Measurements from ENCODE around the gene RAB3C. TPM values are rescaled to one million over a fixed set of nuclear protein-coding genes. Genes with fewer than 3 reads are reported as not detected.
"Not testable (repeated sequence)": the region's sequence is repeated elsewhere in the genome, so short reads cannot be mapped to it uniquely, and the experiment has no call there.

The RAB3C gene
- total RNA-seq, 1 donor from 2014 or later = 0.59 TPM

- intact Hi-C loops (cut with DNase I) = no loop called here
- no peak for DNase-seq (ENCODE audit: low spot score)
Observed at GRCh38 chr5:58670582-58670981, 87.7 kb downstream of the RAB3C start.

GRCh38 chr5:58671155-58671554, 88.3 kb downstream of the RAB3C start:
- DNase-seq (ENCODE audit: low spot score) = no peak
- intact Hi-C loops (cut with DNase I) = no loop called here

DNA sequence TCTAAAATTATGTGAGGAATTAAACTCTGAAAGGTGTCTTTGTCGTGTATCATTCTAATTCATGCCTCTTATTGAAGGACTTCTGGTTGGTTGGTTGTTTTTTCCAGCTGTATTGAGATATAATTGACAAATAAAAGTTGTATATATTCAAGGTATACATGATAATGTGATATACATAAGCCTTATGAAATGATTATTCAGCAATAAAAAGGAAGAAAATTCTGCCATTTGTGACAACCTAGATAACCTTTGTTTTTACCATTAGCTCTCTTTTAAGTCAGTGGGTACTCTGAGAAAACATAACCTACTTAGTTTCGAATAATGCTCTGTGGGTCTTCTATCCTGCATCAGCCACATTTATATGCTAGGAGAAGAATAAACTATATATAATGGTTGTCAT, 89.6 kb downstream of the RAB3C start:
- no peak for DNase-seq (ENCODE audit: low spot score)
- intact Hi-C loops (cut with DNase I) = no loop called here

GRCh38 chr5:58674070-58674469, 91.2 kb downstream of the RAB3C start:
- intact Hi-C loops (cut with DNase I) = no loop called here
- no peak for DNase-seq (ENCODE audit: low spot score)

DNA sequence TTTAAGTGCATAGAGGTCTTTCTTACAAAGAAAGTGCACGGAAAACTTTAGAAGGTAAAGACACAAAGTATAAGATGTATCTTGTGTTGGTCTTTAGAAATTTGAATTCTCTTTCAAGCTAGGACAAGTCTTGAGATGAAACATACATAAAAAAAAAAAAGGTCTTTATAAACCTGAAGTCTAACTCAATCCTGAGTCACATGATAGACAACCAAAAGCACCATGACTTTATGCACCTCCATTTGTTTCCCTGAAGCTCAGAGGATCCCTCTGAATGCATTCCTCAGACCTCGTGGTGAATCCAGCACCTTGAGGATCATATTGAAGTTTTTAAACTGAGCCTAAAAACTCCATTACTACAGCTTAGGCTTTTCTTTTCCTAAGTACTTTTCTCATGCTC, 91.8 kb downstream of the RAB3C start:
- DNase-seq (ENCODE audit: low spot score) = no peak
- intact Hi-C loops (cut with DNase I) = no loop called here

DNA sequence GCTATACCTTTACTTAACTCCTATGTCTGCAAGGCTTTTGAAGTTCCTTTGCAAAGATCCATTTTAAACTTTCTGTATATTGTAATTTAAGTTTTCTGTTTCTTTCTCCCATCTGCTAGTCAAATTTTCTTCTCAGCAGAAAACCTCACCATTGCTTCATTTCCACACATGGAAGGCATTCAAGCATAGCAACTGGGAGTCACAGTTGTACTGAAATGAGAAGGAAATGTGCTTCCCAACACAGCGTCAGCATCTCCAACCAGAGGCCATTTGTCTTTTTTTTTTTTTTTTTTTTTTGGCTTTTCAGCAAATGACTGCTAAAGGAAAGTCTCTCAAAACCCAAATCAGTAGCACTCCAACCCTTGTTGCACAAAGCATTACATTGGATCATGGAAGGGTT, 92.5 kb downstream of the RAB3C start:
- no peak for DNase-seq (ENCODE audit: low spot score)
- intact Hi-C loops (cut with DNase I) = no loop called here

DNA sequence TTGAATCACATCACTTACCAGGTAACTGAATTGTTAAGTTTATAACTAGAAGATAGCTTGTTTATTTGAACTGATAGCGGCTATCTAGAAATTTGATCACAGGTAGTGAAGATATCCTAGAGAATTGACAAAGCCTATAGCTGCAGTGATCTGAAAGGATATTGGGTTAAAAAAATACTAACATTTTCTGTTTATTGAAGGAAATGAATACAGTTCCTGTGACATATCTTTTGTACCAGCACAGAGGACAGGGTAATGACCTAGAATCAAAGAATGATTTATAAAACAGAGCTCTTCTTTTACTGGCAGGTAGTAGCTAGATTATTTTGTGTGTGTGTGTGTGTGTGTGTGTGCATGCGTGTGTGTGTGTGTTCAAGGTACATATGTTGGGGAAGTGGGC, 94.8 kb downstream of the RAB3C start:
- no peak for DNase-seq (ENCODE audit: low spot score)
- intact Hi-C loops (cut with DNase I) = no loop called here

DNA sequence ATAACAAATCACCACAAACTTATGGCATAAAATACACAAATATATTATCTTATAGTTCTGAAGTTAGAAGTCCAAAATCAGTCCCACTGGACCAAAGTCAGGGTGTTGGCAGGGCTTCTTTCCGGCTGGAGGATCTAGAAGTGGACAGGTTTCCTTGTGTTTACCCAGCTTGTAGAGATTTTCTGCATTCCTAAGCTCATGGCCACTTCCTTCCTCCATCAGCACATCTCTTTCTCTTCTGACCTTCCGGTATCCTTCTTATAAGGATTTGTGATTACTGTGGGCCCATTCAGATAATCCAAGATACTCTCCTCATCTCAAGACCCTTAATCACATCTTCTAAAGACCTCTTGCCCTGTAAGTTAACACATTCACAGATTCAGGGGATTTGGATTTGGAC, 97.6 kb downstream of the RAB3C start:
- no peak for DNase-seq (ENCODE audit: low spot score)
- intact Hi-C loops (cut with DNase I) = no loop called here

GRCh38 chr5:58681943-58682342, 99.1 kb downstream of the RAB3C start:
- no peak for DNase-seq (ENCODE audit: low spot score)
- intact Hi-C loops (cut with DNase I) = no loop called here

DNA sequence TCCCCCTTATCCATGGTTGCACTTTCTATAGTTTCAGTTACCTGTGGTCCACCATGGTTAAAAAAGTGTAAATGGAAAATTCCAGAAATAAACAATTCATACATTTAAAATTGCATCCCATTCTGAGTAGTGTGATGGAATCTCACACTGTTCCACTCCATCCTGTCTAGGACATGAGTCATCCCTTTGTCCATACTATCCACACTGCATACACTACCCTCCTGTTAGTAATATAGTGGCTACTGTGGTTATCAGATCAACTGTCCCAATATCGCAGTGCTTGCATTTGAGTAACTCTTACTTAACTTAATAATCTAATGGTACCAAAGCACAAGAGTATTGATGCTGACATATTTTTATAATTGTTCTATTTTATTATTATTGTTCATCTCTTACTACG, 100.7 kb downstream of the RAB3C start:
- intact Hi-C loops (cut with DNase I) = no loop called here
- no peak for DNase-seq (ENCODE audit: low spot score)

DNA sequence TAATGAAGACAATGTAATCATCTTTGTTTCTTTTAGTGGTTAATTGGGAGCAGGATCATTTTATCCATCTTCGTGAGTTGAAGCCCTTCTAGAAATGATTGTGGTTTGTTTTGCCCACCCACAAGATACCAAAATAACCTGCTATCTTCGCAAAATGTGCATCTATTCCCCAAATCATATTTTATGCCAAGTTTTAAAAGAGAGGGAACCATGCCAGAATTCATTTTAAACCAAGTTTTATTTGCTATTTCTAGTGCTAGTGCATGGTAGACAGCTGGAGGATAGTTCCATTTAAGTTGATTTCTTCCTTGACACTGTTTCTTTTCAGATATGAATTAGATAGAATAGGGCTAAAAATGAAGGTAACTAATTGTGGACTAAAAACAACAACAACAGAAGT, 104.2 kb downstream of the RAB3C start:
- no peak for DNase-seq (ENCODE audit: low spot score)
- intact Hi-C loops (cut with DNase I) = no loop called here

DNA sequence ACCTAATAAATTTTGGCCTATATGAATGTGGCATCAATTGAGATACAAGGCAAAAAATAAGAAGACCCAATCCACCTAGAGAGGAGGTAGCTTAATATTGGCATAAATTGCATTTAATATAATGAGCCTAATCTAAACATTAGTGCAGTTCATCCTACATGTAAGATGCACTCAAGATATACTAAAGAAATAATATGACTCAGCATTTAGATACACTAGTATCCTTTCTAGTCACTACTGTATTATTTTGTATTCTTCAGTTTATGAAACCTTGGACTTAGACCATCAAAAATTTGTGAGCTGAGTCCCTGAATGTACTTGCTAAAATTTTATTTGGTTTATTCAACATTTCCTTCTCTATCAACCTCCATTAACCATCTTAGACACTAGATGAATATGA, 104.7 kb downstream of the RAB3C start:
- DNase-seq (ENCODE audit: low spot score) = no peak
- intact Hi-C loops (cut with DNase I) = no loop called here

DNA sequence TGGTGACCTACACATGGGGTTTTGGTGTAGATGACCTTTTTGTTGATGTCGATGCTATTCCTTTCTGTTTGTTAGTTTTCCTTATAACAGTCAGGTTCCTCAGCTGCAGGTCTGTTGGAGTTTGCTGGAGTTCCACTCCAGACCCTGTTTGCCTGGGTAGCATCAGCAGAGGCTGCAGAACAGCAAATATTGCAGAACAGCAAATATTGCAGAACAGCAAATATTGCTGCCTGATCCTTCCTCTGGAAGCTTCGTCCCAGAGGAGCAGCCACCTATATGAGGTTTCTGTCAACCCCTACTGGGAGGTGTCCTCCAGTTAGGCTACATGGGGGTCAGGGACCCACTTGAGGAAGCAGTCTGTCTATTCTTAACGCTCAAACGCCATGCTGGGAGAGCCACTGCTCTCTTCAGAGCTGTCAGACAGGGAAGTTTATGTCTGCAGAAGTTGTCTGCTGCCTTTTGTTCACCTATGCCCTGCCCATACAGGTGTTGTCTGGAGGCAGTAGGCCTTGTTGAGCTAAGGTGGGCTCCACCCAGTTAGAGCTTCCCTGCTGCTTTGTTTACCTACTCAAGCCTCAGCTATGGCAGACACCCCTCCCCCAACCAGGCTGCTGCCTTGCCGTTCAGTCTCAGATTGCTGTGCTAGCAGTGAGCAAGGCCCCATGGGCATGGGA, 116.3 kb downstream of the RAB3C start:
- DNase-seq (ENCODE audit: low spot score); intact Hi-C loops (cut with DNase I): not testable (repeated sequence)

DNA sequence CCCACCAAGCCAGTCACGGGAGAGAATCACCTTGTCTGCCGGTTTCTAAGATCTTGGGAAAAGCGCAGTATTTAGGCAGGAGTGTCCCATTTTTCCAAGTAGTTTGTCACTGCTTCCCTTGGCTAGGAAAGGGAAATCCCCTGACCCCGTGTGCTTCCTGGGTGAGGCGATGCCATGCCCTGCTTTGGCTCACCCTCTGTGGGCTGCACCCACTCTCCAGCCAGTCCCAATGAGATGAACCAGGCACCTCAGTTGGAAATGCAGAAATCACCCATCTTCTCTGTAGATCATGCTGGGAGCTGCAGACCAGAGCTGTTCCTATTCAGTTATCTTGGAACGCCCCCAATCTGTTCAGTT, 116.9 kb downstream of the RAB3C start:
- DNase-seq (ENCODE audit: low spot score) = no peak
- intact Hi-C loops (cut with DNase I) = no loop called here

- intact Hi-C loops (cut with DNase I) = no loop called here
- no peak for DNase-seq (ENCODE audit: low spot score)
Observed at GRCh38 chr5:58703925-58704555, 121.2 kb downstream of the RAB3C start.

GRCh38 chr5:58706736-58707135, 123.9 kb downstream of the RAB3C start:
- intact Hi-C loops (cut with DNase I) = no loop called here

GRCh38 chr5:58708456-58708855, 125.6 kb downstream of the RAB3C start:
- no peak for DNase-seq (ENCODE audit: low spot score)

More at GRCh38 chr5:58706736-58707135, 123.9 kb downstream of the RAB3C start:
- DNase-seq (ENCODE audit: low spot score) = no peak

GRCh38 chr5:58710425-58710824, 127.5 kb downstream of the RAB3C start:
- intact Hi-C loops (cut with DNase I) = not testable (repeated sequence)

More at GRCh38 chr5:58708456-58708855, 125.6 kb downstream of the RAB3C start:
- intact Hi-C loops (cut with DNase I) = no loop called here

DNA sequence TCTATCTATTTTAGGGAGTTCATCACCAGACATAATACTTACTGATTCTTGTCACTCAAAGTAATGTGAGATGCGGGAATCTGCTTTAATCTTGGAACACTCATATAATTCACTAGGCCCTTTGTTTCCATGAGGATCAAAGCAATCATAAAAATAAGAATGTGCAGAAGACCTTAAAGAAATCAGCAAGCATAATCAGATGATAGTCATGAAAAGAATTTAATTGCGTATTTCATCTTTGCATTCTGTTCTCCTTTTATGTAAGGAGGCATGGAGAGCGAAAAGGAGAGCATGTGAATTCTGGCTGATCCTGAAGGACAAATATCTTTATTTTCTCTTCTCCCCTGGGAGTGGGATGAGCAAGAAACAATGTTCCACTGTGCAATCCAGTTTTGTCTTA, 128.0 kb downstream of the RAB3C start:
- no peak for DNase-seq (ENCODE audit: low spot score)
- intact Hi-C loops (cut with DNase I) = no loop called here

More at GRCh38 chr5:58710425-58710824, 127.5 kb downstream of the RAB3C start:
- not testable (repeated sequence) for DNase-seq (ENCODE audit: low spot score)

DNA sequence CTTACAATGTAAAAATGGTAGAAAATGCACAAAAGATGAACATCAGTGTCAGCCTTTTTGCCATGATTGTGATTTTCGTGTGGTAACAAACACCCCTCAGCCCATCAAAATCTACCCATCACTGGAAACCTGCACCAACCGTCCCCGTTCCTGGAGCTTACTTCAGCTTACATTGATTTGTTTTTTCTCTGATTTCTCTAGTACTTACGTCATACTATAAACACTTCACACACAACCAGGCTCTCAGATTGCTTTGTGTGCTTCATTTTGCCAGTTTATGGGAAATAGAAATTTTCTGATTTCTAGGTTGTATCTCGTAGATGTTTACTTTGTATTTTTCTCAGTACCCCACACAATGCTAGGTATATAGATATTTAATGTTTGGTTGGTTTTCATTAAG, 129.1 kb downstream of the RAB3C start:
- intact Hi-C loops (cut with DNase I) = no loop called here
- no peak for DNase-seq (ENCODE audit: low spot score)

DNA sequence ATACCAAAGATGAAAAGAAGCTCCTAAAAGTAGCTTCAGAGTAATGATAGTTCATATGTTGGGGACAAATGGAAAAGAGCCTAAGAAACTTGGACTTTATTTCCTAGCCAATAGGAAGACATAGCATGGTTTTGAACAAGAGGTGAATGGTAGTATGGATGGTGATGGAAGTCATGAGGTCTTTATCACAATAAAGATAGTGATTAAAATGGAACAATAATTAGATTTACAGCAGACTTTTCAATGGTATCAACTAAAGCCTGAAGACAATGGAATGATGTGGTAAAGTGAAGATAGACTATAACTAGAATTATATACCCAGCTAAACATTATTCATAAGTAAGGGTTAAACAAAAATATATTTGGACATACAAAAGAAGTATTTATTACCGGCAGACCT, 131.2 kb downstream of the RAB3C start:
- no peak for DNase-seq (ENCODE audit: low spot score)
- intact Hi-C loops (cut with DNase I) = no loop called here
